Measurements from ENCODE around the gene KCTD20.
"Not testable (repeated sequence)": the region's sequence is repeated elsewhere in the genome, so short reads cannot be mapped to it uniquely, and the experiment has no call there.

The KCTD20 gene

DNA sequence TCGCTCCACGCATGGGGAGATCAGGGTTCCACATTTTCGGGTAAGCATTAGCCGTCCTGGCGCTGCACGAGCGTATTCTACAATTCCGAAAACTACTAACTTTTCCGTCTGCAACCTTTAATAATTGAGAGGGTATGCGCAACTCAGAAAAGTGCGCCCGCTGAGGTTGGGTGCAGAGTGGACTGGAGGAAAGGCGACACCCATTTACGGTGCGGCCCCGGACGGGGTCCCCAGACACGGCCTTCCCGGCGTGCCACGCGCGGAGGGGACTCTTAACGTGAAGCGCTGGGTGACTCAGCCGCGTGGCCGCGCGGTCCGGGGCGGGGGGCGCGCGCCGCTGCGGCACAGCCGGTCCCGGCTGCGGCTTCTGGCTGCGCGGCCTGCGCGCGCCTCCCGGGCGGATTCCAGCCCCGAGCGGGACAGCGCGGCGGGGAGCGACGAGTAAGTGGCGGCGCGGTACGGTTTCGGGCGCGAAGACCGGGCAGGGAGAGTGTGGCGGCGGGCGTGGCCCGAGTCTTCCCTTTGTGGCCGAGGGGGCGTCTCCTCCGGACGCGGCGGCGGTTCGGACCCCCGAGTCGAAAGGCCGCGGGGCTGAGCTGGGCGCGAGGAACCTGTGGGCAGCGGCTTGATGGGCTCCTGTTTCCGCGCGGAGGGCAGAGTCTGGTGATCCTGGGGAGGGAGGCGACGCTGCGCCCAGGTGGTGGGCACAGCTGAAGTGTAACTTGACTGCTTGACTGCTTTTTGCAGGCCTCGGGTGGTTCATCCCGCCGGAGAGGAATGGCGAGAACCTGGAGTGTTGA is at the start of gene KCTD20, which contains the start of gene PXT1:
Gene KCTD20, plus strand, starts transcription at position 330 of the 800 bp plus-strand sequence. CDS start 27,098 bp downstream, outside the sequence.
Gene PXT1, minus strand, starts transcription at position 184 of the 800 bp plus-strand sequence. CDS start 16,772 bp downstream, outside the sequence.
- peak; percentile 79 for DNase-seq (ENCODE audit: low read depth)

DNA sequence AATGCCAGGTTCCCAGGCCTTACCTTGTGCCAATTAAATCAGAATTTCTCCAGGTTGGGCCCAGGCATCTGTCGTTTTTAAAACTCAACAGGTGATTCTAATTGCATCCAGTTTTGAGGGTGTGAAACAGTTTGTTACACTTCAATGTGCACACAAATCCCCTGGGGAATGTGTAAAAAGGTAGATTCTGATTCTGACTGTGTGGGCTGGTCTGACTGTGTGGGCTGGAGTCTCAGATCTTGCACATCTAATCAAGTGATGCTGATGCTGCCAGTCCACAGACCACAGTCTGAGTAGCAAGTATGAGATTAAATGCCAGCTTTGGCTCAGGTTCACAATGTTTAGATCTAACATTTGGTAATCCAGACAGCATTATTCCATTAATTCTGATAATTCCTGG is 42.8 kb upstream of the KCTD20 start:
- no peak for DNase-seq (ENCODE audit: low read depth)

DNA sequence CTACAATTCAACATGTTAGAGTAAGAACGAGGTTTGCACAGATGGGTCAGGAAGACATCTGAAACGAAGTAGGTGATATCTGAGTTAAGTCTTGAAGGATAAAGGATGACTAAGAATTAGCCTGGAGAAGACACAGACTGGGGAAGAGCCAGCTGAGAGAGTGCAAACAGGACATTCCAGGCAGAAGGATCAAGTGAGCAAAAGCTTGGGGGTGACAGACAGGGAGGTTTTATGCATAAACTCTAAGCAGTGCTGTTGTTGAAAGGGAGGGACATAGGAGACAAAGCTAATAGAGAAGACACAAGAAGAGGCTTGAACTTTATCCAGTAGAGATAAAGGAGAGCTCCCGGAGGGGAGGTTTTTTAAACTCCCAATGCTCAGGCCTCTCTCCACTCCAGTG is 40.3 kb upstream of the KCTD20 start:
- DNase-seq (ENCODE audit: low read depth) = no peak

DNA sequence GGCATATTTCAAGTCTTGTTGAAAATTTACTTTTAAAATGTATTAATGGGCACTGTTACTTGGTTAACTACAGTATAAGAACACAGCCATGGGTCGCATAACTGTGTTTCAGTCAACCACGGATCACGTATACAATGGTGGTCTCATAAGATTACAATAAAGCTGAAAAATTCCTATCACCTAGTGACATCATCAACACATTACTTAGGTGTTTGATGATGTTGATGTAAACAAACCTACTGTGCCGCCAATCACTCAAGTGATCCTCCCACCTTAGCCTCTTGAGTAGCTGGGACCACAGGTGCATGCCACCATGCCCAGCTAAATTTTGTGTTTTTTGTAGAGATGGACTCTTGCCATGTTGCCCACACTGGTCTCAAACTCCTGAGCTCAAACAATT is 38.6 kb upstream of the KCTD20 start:
- no peak for DNase-seq (ENCODE audit: low read depth)

DNA sequence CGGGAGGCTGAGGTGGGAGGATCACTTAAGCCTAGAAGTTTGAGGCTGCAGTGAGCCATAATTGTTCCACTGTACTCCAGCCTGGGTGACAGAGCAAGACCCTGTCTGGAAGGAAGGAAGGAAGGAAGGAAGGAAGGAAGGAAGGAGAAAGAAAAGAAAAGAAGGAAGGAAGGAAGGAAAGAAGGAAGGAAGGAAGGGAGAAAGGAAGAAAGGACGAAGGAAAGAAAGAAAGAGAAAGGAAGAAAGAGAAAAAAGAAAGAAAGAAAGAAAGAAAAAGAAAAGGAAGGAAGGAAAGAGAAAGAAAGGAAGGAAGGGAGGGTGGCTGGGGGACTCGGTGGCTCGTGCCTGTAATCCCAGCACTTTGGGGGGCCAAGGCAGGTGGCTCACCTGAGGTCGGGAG is 33.1 kb upstream of the KCTD20 start:
- not testable (repeated sequence) for DNase-seq (ENCODE audit: low read depth)

DNA sequence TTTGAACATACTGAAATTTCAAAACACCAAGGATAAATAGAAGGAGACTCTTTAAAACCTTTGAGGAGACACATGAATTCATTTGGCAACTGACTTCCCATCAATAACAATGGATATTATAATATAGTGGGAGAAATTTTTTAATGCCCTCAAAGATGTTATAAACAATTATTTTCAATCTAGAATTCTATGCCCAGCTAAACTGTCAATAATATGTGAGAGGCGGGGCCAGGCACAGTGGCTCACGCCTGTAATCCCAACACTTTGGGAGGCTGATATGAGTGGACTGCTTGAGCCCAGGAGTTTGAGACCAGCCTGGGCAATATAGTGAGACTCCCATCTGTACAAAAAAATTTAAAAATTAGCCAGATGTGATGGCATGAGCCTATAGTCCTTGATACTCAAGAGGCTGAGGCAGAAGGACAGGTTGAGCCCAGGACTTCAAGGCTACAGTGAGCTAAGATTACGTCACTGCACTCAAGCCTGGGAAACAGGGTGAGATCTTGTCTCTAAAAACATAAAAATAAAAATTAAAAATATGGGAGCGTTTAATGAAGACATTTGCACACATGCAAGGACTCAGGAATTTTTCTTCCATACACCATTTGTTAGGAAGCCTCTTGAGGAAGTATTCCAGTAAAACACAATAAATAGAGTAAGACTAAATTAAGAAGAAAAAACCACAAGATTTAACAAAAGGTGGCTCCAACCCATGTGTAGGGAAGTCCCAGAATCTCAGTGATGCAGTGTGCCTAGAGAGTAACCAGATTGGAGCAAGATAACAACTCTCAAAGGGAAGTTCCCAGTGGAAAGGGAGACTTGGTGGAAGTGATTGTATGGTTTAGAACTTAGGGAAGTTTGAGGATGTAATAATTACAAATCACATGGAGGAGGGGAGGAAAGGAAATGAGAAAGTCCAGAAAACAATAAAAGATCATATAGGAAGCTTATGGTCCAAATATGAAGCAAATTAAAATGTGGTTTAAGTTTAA is 29.0 kb upstream of the KCTD20 start:
- no peak for DNase-seq (ENCODE audit: low read depth)

DNA sequence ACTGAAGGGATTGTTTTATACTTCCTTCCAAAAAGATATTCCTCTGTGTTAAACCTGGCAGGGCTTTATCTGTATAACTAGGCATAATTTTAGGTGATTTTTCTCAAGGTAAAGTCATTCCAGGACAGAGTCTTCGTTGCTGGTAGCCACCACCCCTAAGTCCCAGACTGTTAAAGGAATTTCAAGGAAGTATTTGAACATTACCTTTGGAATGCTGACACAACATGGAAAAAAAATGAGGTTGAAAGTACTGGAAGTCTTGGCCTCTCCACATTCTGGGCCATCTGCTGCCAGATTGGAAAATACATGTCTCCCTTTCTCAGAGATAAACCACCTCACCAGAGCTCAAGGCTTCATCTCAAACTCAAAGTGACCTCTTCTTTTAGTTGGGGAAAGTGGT is 28.3 kb upstream of the KCTD20 start:
- DNase-seq (ENCODE audit: low read depth) = no peak

DNA sequence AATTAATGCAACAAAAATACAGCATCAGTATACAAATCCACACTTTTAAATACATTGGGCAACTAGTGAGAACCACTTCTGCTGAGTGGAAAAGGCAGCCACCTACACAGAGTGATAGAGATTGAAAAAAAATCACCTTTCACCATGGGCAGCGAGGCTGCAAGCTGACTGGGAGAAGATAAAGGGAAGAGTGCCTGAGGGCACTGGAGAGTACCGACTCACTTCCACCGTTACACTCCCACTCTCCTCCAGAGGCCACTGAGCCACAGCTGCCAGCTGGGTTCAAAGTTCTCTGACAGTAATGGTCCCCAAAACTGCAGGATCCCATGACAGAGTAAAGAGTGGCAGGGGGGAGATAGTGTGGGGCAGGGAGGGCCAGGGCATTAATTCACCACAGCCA is 24.2 kb upstream of the KCTD20 start:
- no peak for DNase-seq (ENCODE audit: low read depth)

DNA sequence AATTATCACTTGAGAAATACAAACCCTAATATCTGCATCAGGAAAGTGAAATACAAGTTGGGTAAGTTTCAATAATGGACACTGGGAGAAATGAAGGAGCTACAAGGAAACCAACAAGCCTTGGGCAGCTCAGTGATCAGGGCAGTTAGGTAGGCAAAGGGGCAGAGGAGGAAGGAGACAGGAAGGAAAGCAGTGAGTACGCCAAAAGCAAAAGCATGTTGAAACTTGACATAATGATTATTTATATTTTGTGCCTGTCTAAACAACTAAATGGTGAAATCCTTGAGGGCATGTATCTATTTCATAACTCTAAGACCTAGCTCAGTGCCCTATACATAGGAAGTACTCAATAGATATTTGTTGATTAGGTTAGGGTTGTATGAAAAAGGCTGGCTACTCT is 23.5 kb upstream of the KCTD20 start:
- no peak for DNase-seq (ENCODE audit: low read depth)

DNA sequence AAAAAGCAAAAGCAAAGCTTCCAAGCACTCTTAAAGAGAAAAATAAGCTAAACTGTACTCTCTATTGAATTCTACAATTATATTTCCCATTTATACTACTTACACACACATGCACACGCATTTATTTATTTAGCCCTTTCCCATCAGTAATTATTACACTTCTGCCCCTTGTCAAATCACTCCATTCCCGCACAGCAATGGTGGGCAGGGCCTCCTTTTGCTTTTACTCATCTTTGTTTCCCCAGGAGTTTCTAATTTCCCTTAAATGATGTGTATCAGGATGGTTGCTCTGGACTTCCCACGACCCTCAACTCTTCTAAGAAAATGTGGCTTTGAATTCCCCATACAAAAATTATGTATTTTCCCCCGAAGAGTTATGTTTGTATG is 20.1 kb upstream of the KCTD20 start:
- no peak for DNase-seq (ENCODE audit: low read depth)

DNA sequence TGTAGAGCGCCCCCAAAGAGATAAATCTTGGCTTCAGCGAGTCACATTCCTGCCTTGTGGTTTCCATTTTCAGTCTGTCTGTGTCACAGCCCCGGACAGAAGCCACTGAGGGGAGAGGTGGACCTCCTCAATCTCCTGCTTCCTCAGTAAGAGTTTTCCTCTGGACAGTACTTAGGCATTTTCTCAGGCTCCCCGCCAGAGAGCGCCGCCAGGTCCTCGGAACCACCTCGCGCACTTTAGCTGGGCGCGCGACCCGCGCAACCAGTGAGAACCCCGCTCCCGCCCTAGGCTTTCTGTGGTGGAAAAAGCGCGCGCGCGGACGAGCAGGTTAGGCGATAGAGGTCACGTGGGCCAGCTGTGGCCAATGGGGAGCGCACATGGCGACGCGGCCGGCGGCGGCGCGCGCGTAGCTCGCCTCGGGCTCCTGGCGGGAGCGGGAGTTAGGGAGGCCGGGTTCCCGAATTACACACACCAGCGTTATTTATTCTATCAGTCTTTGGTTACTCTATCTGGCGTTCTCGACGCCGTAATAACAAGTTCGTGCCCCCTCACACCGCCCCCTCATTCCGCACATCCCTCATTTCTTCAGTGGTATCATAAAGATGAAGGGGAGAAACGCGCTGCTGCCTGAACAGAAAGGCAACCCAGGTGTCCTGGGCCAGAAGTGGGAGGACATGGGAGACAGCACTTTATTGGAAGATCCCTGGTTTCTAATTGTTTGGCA is 19.5 kb upstream of the KCTD20 start:
- peak; percentile 98 for DNase-seq (ENCODE audit: low read depth)

DNA sequence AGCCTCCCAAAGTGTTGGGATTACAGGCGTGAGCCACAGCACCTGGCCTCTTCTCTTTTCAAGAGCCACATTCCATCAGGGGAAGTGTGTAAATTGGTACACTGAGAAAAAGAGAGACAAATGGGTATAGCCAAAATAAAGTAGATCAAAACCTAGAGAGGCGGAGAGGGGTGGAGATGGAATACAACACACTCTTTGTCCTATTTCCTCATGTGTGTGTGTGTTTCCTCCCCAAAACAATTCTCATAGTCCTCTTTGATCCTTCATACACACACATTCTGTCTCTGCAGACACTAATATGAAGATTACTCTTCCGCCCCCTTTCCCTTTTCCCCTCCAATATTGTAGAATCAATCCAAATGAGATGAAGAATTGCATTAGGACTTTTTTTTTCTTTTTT is 16.2 kb upstream of the KCTD20 start:
- no peak for DNase-seq (ENCODE audit: low read depth)

DNA sequence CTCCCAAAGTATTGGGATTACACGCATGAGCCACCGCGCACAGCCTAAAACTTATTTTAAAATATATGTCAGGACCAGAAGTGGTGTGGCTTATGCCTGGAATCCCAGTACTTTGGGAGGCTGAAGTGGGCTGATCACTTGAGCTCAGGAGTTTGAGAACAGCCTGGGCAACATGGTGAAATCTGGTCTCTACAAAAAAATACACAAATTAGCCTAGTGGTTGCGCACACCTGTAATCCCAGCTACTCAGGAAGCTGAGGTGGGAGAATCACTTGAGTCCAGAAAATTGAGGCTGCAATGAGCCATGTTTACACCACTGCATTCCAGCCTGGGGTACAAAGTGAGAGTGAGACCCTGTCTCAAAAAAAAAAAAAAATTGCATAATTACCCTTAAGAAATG is 13.9 kb upstream of the KCTD20 start:
- no peak for DNase-seq (ENCODE audit: low read depth)

DNA sequence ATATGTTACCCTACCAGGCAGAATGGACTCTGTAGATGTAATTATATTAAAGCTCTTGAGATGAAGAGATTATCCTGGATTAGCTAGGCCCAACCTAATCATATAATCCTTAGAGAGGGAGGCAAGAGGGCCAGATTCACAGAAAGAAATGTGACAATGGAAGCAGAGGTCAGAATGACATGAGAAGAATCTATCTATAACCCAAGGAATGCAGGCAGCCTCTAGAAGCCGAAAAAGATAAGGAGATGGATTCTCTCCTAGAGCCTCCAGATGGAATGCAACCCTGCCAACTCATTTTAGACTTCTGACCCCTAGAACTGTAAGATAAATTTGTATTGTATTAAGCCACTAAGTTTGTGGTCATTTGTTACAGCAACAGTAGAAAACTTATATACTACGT is 12.4 kb upstream of the KCTD20 start:
- DNase-seq (ENCODE audit: low read depth) = no peak

DNA sequence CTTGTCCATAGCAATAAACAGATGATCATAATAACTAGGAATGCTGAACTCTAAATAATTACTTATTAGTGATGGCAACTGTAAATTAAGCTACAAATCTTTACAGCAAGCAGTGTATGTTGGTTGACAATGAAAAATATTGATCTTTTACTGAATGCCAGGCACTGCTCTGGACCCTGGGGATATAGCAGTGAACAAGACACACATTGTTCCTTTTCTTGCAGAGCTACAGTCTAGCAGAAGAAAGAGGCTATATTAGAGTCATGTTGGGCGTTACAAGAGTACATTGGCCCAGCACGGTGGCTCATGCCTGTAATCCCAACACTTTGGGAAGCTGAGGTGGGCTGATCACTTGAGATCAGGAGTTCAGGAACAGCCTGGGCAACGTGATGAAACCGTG is 11.6 kb upstream of the KCTD20 start:
- no peak for DNase-seq (ENCODE audit: low read depth)

DNA sequence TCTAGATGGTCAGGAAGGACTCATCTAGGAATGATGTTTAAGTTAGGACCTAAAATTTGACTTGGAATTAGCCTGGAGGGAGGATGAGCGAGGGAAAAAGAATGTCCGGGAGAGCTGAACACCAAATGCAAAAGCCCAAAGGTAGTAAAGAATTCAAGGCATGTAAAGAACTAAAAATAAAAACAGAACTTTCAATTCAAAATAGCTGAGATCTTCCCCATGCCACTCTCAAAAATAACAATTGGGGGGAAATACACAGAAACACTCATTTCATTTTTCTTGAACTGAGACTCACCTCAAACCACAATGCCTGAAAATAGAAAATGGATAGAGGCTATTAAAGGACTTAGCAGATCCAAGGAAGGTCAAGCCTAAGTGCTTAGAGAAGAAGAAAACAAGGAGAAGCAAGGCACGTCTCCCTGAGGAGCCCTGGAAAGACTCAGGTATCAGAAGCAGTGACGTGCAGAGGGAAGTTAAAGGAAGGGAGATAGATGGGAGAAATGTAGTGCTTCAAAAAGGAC is 10.6 kb upstream of the KCTD20 start:
- no peak for DNase-seq (ENCODE audit: low read depth)

DNA sequence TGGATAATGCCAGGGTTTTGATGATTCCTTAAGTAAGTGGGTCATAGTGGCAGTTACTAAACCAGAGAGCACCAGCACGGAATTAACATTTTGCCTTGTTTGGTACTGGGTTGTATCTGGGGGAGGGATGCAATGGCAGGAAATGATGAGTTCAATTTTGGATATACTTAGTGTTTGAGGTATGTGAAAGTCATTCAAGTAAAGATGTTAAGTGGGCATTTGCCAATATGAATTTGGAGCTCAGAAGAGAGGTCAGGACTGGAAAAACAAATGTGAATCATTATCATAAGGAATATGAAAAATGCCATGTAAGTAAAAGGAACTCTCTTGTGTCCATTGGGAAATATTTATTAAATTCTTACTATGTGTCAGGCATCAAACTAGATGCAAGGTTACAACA is 6.3 kb upstream of the KCTD20 start:
- no peak for DNase-seq (ENCODE audit: low read depth)

DNA sequence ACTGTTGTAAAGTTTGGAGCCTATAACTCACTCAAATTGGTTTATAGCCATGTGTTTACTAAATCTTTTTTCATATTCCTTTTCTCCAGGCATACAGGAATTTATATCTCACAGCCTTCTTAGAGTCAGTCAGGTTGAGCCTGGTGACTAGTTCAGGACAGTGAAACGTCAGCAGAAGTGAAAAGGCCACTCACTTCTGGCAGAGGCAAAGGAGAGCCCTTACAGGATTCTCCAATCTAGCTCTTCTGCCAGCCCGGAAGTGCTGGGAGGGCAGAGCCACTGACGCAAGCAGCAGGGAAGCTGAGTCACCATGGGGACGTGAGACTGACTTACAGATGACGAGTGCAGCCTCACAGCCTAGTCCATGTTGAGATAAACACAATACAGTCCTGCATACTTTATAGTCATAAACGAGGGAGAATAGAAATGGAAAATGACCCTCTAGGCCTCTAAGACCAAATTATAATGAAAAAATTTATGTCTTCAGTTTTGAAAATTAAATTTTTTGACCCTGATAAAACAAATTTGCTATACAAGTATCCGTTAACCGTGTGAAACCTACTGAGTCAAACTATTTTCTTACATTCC is 1.4 kb upstream of the KCTD20 start:
- DNase-seq (ENCODE audit: low read depth) = peak; percentile 81

DNA sequence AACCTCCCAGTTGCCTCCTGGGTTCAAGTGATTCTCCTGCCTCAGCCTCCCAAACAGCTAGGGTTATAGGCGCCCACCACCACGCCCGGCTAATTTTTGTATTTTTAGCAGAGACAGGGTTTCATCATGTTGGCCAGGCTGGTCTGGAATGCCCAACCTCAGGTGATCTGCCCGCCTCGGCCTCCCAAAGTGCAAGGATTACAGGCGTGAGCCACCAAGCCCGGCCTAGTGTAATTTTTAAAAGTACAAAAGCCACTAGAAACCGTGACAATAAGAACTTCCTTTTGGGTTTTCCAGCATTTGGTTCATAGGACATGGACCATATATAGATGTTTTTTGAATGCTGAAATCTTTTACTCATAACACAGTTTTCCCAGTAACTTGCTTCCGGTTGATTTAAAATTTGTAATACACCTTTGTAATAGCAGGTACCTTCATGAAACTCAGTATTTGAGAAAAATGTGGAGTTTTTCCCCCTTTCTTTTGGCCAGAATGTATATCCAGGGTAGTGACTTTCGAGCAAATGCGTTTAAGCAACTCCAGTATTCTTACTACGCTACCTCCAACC is 613 bp upstream of the KCTD20 start:
- DNase-seq (ENCODE audit: low read depth) = no peak

DNA sequence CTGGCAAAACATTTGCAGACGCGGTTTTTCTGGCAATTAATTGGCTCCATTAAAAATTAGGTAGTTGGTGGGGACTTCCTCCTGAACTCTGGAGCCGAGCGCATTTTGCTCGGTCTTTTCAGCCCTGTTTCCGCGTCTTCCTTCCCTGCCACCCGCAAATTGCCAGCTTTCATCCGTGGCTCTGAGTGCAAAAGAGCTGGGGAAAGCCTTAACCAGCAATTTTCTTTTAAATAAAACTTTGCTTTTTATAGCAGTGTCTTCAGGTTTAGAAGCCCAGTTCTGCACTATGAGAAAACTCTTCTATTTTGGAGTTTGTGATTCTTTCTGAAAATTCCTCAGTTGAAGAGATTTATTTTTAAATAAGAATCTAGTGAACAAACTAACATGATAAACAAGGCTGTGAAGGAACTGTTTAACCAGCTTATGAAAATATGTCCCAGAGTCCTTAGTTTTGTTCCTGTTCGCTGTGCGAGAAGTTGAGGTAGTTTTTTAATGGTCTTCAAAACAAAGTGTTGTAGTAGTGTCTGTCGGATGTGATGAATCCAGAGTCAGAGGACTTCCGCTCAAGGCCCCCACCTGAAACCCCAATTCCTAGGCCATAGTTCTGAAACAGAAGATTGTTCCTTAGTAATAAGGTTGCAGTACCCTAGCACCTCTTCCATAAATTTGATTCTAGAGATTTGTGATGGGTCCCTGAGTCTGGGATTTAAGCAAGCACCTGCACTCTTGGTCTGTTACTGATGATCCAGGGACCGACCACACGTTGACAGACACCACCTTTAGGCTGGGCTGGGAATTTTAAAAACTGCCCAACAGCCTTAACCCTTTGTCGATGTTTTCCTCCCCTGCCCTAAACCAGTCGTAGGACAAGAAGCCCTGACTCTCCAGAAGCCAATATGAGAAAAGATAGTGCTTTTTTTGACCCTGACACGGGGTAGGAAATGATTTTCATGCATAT is 950 bp downstream of the KCTD20 start:
- no peak for DNase-seq (ENCODE audit: low read depth)

Measured in stimulated activated CD4-positive, alpha-beta T cell treated with anti-CD3 and anti-CD28 coated beads, Interleukin-2, amount 100 ng/mL, for 4 hours (primary cell).